ENCODE measurements around the gene PPL.

DNA sequence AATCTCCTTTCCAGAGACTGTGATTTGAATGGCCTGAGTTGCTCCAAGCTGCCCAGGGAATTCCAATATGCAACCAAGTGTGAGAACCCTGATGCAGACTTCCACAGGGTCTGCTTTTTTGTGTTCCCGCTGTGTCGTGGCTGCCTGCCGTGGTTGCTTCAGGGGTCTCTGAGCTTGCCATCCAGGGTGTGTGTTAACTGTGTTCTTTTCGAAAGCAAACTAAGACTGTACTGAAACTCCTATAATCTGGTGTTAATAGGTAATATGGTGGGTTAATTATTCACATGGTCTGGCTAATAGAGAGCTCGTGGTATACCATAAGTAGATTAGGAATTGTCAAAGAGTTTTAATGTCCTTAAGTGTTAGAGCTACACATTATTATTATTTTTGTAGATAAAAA, 68.9 kb downstream of the PPL start:
- no peak for TF ChIP-seq ZNF274 (IDR thresholded peaks at IDR 0.05; ENCODE audit: low read depth, low read length)
- TF ChIP-seq YY1 (IDR thresholded peaks at IDR 0.05; ENCODE audit: insufficient read depth, insufficient read length) = no peak
- TF ChIP-seq SUZ12 (IDR thresholded peaks at IDR 0.05; ENCODE audit: extremely low read depth, insufficient read depth, insufficient read length) = no peak
